IPS DF 6.9 (cell line): Measurements from ENCODE around the gene AACS.
"Not testable (repeated sequence)": the region's sequence is repeated elsewhere in the genome, so short reads cannot be mapped to it uniquely, and the experiment has no call there.

Experiments used
- DNase-seq: peaks from one replicate; pipeline ENCODE4 v3.0.0-alpha.2; 2013; ENCODE audit warnings: low read depth, low spot score
- H3K27ac ChIP-seq: one replicate; pipeline ENCODE4 v1.5.1; 2013; ENCODE audit warnings: low read length, control low read depth
- H3K27me3 ChIP-seq: 2 replicates; pipeline ENCODE4 v1.6.1; 2013; ENCODE audit warnings: mild to moderate bottlenecking, low read length; ENCODE audit not compliant: control insufficient read depth, insufficient read depth
- H3K36me3 ChIP-seq: 2 replicates; pipeline ENCODE4 v1.6.1; 2013; ENCODE audit warnings: low read length; ENCODE audit not compliant: control insufficient read depth, insufficient read depth
- H3K4me1 ChIP-seq: 2 replicates; pipeline ENCODE4 v1.6.1; 2013; ENCODE audit warnings: low read length; ENCODE audit not compliant: control insufficient read depth, insufficient read depth
- H3K4me3 ChIP-seq: 2 replicates; pipeline ENCODE4 v1.5.1; 2013; ENCODE audit warnings: mild to moderate bottlenecking, low read length
- H3K9me3 ChIP-seq: 2 replicates; pipeline ENCODE4 v1.6.1; 2013; ENCODE audit warnings: low read length, inconsistent platforms; ENCODE audit not compliant: control insufficient read depth, insufficient read depth
- WGBS: extraction: QIAGEN DNeasy Blood & Tissue Kit; methylation state at CpG from one replicate; pipeline ENCODE4 v1.1.7; 2013; ENCODE audit warnings: mixed read lengths, missing lambda C conversion rate; ENCODE audit not compliant: insufficient read length, insufficient coverage; 5-methylcytosine and 5-hydroxymethylcytosine counted together

The AACS gene

DNA sequence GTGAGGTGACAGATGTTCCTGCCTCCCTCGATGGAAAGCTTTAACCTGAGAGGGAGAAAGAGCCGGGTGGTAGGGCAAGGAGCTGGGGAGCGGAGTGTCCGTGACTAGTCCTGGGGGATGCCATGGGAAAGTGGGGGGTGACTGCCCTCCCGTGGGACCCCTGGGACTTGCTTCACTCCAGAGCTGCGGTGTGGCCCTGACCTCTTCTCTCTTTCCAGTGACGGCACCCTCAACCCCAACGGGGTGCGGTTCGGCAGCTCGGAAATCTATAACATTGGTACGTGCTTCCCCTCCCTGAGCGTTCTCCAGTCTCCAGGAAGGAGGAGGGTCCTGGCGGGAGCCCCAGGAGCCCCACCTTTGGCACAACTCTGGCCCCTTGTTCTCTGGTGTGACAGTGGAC lies 69.3 kb downstream of the AACS start:
- H3K9me3 ChIP-seq, result no peaks in the 10 kb centered on the region
- WGBS, result no CpG with 5 or more reads among the region's 14 CpGs
- H3K27me3 ChIP-seq, result no peaks in the 10 kb centered on the region
- H3K4me1 ChIP-seq, result no peaks in the 10 kb centered on the region
- no peak for DNase-seq
- no peak overlapping the region for H3K27ac ChIP-seq
- H3K4me3 ChIP-seq, result no peak overlapping the region
- peaks cover 5% of the 10 kb centered on the region for H3K36me3 ChIP-seq

DNA sequence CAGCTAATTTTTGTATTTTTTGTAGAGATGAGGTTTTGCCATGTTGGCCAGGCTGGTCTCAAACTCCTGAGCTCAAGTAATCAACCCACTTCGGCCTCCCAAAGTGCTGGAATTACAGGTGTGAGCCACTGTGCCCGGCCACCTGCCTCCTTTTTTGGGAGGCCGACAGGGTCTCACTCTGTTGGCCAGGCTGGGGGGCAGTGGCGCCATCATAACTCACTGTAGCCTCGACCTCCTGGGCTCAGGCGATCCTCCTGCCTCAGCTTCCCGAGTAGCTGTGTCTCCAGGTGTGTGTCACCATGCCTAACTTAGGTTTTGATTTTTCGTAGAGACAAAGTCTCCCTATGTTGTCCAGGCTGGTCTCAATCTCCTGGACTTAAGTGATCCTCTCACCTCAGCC lies 70.7 kb downstream of the AACS start:
- H3K9me3 ChIP-seq, result no peaks in the 10 kb centered on the region
- no peak for DNase-seq
- no peak overlapping the region for H3K27ac ChIP-seq
- WGBS, result no CpG with 5 or more reads among the region's 8 CpGs
- peaks cover 5% of the 10 kb centered on the region for H3K36me3 ChIP-seq
- H3K4me3 ChIP-seq, result no peak overlapping the region
- H3K27me3 ChIP-seq, result no peaks in the 10 kb centered on the region
- H3K4me1 ChIP-seq, result no peaks in the 10 kb centered on the region

DNA sequence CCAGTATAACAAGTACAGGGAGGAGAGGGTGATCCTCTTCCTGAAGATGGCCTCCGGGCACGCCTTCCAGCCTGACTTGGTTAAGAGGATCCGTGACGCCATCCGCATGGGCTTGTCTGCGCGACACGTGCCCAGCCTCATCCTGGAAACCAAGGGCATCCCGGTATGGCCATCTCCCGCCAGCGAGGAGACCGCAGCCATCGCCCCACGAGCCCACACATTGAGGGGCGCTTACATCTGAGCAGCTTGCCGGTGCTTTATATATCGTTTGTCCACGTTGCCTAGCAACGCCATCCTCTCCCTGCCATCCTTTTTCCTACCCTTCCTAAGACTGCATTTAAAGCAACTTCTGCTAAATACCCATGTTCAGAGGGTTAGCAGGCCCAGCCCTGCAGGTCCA lies 71.5 kb downstream of the AACS start:
- DNase-seq, result no peak
- Histone ChIP-seq H3K27me3 (no peaks in the 10 kb centered on the region), H3K36me3 (peaks cover 5% of the 10 kb centered on the region), H3K9me3 (no peaks in the 10 kb centered on the region), H3K4me3 (no peak overlapping the region), H3K4me1 (no peaks in the 10 kb centered on the region), H3K27ac (no peak overlapping the region)
- WGBS, result no CpG with 5 or more reads among the region's 19 CpGs

DNA sequence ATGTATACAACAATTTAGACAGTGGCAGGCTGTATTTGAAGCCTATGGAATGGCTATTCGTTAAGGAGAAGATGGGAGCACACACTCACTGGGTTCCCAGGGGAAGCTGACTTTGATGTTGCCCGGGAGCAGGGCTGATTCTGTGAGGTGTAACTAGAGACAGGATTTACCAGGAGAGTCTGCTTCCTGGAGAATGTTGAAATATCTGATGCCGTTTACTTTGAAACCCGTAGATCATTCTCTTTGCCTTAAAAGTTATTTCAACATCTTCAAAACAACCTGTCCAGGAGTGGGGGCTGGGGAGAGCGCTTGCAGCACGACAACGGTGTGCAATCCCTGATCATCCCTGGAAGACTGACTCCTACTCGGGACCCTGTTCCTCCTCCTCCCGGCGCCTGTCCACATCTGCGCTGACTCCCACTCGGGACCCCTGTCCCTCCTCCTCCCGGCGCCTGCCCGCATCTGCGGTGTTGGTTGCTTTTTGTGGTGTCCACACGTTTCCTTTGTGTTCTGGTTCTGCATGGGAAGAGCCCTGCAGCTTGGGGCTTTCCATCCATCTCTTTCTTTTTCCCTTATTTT lies 72.6 kb downstream of the AACS start:
- WGBS, result no CpG with 5 or more reads among the region's 17 CpGs
- Histone ChIP-seq H3K27me3 (no peaks in the 10 kb centered on the region), H3K27ac (no peak overlapping the region)

DNA sequence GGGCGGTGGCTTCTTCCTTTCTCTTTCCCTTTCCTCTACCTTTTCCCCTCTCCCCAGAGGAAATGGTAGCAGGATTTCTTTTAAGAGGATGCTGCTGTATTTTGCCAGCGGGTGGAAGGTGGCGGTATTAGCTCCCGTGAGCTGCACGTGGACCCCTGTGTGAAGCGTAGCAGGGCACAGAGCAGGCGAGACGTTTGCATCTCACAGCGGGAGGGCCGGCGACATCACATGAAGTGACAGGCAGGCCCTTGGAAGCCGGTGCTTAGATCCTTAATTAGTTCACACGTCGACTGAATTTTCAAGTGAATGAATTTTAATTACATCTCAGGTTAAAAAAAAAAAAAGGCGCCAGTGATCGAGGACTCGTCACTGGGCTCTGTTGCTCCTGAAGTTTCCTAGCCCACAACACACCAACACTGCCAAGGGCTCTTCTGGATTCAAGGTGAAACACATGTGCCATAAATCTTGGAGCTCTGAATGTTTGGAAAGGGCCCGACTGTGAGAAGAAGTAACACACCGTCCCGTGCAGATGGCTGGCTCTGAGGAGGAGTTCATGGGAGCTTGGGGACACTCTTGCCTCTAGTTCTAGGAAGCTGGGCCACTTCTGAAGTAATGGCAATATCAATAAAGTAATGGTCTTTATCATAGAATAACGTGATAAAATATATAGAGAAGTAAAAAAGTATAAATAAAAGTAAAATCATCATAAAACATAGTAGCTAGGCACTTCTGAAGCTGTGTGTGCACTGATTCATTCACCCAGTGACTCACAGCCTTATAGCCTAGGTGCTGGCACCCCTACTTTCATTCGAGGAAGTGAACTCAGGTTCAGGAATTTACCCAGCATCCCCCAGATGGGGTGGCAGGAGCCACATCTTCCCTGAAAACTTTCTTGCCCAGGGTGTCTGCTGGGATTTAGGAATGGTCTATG lies 75.3 kb downstream of the AACS start:
- no peak for DNase-seq
- Histone ChIP-seq H3K9me3 (no peaks in the 10 kb centered on the region), H3K27ac (no peak overlapping the region), H3K27me3 (no peaks in the 10 kb centered on the region), H3K4me1 (no peaks in the 10 kb centered on the region), H3K36me3 (peaks cover 5% of the 10 kb centered on the region), H3K4me3 (no peak overlapping the region)
- no CpG with 5 or more reads among the region's 22 CpGs for WGBS

More for the DNA sequence above, 72.6 kb downstream of the AACS start:
- H3K4me3 ChIP-seq, result no peak overlapping the region
- H3K36me3 ChIP-seq, result peaks cover 5% of the 10 kb centered on the region
- no peak for DNase-seq
- no peaks in the 10 kb centered on the region for H3K4me1 ChIP-seq
- H3K9me3 ChIP-seq, result no peaks in the 10 kb centered on the region

DNA sequence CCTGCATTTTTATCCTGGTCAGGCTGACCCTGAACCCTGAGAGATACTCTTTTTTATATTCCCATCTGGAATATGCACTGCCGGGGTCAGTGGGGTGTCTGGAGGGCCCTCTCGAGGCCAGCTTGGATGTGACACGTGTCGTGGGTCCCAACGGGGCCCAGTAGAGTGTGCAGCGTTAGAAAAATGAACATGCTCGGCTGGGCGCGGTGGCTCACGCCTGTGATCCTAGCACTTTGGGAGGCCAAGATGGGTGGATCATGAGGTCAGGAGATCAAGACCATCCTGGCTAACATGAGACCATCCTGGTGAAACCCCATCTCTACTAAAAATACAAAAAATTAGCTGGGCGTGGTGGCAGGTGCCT lies 76.0 kb downstream of the AACS start:
- H3K9me3 ChIP-seq, H3K4me3 ChIP-seq, H3K27me3 ChIP-seq, H3K36me3 ChIP-seq, DNase-seq, H3K27ac ChIP-seq, H3K4me1 ChIP-seq: not testable (repeated sequence)
- WGBS, result no CpG with 5 or more reads among the region's 11 CpGs

DNA sequence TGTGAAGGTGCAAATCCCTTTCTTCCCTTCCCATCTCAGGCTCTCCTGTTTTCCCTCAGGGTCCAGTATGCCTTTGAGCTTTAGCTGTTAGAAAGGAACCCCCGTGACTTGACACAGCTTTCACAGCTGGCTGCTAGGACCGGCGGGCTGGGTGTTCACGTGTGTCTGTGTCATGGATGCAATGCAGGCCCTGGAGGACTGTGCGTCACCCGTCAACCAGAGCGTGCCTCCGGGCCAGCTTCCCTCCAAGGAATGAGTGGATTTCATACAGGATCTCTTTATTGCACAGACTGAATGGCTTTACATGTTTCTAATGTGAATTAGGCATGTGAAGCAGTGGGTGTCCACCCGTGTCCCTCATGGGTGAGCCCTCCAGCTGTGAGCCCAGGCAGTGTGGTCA lies 77.4 kb downstream of the AACS start:
- H3K27me3 ChIP-seq, result no peaks in the 10 kb centered on the region
- whole genome bisulfite sequencing, result no CpG with 5 or more reads among the region's 9 CpGs
- no peak for DNase-seq

DNA sequence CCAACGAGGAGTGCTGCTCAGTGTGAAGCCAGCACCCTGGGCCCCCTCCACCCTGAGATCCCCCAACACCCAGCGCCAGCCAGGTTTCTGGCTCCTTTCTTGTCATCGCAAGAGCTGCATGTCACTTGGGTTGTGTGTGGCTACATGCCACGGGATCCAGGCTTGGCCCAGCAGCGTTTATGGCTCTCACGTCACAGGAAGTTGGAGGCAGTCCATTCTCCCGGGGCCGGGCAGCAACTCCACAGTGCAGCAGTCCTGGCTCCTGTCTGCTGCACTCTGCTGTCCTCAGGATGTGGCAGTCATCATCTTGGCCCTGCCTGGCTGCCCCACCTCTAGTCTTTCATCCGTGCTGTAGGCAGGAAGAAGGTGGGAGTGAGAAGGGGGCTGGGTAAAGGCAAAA lies 78.3 kb downstream of the AACS start:
- no peak for DNase-seq

More for the DNA sequence above, 77.4 kb downstream of the AACS start:
- no peak overlapping the region for H3K4me3 ChIP-seq
- H3K9me3 ChIP-seq, result no peaks in the 10 kb centered on the region
- no peaks in the 10 kb centered on the region for H3K36me3 ChIP-seq
- no peak overlapping the region for H3K27ac ChIP-seq
- no peaks in the 10 kb centered on the region for H3K4me1 ChIP-seq

DNA sequence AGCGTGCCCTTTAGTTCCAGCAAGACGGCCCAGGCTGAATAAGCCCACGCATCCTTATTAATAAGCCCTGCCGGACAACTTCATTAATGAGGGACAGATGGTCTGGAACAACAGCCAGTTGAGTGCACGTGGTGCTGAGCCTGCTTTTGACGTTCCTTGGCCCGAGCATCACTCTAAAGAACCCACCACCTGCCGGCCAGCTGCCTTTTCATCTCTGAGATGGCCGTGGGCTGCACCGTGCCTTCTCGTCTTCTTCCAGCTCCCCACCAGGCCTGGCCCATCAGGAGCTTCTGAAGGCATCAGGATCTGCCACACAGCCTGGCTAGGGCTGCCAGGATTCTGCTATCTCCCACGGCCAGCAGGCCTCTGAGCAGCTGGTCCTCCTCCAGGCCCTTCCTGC lies 80.0 kb downstream of the AACS start:
- no CpG with 5 or more reads among the region's 12 CpGs for WGBS
- no peaks in the 10 kb centered on the region for H3K36me3 ChIP-seq
- H3K9me3 ChIP-seq, result no peaks in the 10 kb centered on the region
- no peaks in the 10 kb centered on the region for H3K4me1 ChIP-seq
- DNase-seq, result no peak
- no peaks in the 10 kb centered on the region for H3K27me3 ChIP-seq
- no peak overlapping the region for H3K4me3 ChIP-seq
- H3K27ac ChIP-seq, result no peak overlapping the region

More for the DNA sequence above, 78.3 kb downstream of the AACS start:
- no CpG with 5 or more reads among the region's 9 CpGs for WGBS
- H3K9me3 ChIP-seq, result no peaks in the 10 kb centered on the region
- no peaks in the 10 kb centered on the region for H3K4me1 ChIP-seq
- H3K36me3 ChIP-seq, result no peaks in the 10 kb centered on the region
- no peak overlapping the region for H3K4me3 ChIP-seq
- no peak overlapping the region for H3K27ac ChIP-seq
- H3K27me3 ChIP-seq, result no peaks in the 10 kb centered on the region

DNA sequence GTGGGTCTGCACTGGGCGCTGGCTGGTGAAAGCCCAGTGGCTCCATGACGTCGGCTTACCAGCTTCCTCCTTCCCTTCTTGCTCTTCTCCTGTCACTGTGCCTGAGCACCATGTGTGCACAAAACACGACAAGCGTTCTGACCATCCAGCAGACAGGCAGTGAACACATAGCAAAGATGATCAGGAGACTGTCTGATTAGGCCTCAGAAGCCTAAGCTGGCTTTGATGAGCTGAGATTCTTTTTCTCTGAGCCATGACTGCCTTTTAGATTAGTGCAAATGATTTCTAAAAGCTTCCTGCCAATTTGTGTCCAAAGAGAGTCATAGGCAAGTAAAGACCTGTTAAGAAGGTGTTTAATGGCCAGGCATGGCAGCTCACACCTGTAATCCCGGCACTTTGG lies 83.1 kb downstream of the AACS start:
- no peaks in the 10 kb centered on the region for H3K27me3 ChIP-seq
- H3K36me3 ChIP-seq, result no peaks in the 10 kb centered on the region
- WGBS, result no CpG with 5 or more reads among the region's 6 CpGs
- H3K4me1 ChIP-seq, result no peaks in the 10 kb centered on the region
- no peak overlapping the region for H3K4me3 ChIP-seq
- H3K27ac ChIP-seq, result no peak overlapping the region
- no peaks in the 10 kb centered on the region for H3K9me3 ChIP-seq
- DNase-seq, result no peak
